Spleen (tissue), 11 donors: ENCODE measurements around the gene AXDND1. TPM values are rescaled to one million over a fixed set of nuclear protein-coding genes. Genes with fewer than 3 reads are reported as not detected.
"Not testable (repeated sequence)": the region's sequence is repeated elsewhere in the genome, so short reads cannot be mapped to it uniquely, and the experiment has no call there.

Experiments used
- DNase-seq: peaks from one replicate; pipeline ENCODE4 v3.0.0-alpha.2; 2020
- H3K27ac ChIP-seq, 8 donors: fragments of 200-600 bp; sonication (generic) in 7 of 8; 1 replicate in 4 of 8; 2 replicates in 4 of 8; pipeline versions ENCODE4 v1.5.0 to v1.8.0; 2016 to 2021; ENCODE audit warnings: inconsistent platforms in 4 of 8, mild to moderate bottlenecking in 4 of 8, moderate library complexity in 1 of 8
- H3K27me3 ChIP-seq, 7 donors: fragments of 200-600 bp; sonication (generic) in 6 of 7; replicated peaks in 1 of 7; 1 replicate in 4 of 7; 2 replicates in 3 of 7; pipeline versions ENCODE4 v1.5.0 to v1.8.0; 2016 to 2021; ENCODE audit warnings: inconsistent platforms in 3 of 7, mild to moderate bottlenecking in 1 of 7
- H3K36me3 ChIP-seq, 6 donors: fragments of 200-600 bp; sonication (generic) in 5 of 6; 1 replicate in 4 of 6; 2 replicates in 2 of 6; pipeline versions ENCODE4 v1.5.0 to v1.8.0; 2016 to 2021; ENCODE audit warnings: inconsistent platforms in 2 of 6
- H3K4me1 ChIP-seq, 6 donors: fragments of 200-600 bp; sonication (generic) in 5 of 6; 1 replicate in 3 of 6; 2 replicates in 3 of 6; pipeline versions ENCODE4 v1.5.0 to v1.8.0; 2016 to 2021; ENCODE audit warnings: inconsistent platforms in 3 of 6
- H3K4me3 ChIP-seq, 8 donors: fragments of 200-600 bp; sonication (generic) in 7 of 8; 1 replicate in 4 of 8; 2 replicates in 4 of 8; pipeline versions ENCODE4 v1.5.0 to v1.8.0; 2016 to 2021; ENCODE audit warnings: inconsistent platforms in 4 of 8, mild to moderate bottlenecking in 4 of 8, moderate library complexity in 2 of 8
- H3K9me3 ChIP-seq, 8 donors: fragments of 200-600 bp; sonication (generic) in 7 of 8; 1 replicate in 4 of 8; 2 replicates in 4 of 8; pipeline versions ENCODE4 v1.5.0 to v1.8.0; 2016 to 2021; ENCODE audit warnings: inconsistent platforms in 4 of 8
- CTCF ChIP-seq, 11 experiments: fragments of 200-600 bp in 7 of 11; fragments of 450-650 bp in 4 of 11; sonication (generic) in 4 of 11; IDR thresholded peaks in 8 of 11; conservative IDR thresholded peaks in 3 of 11; 1 replicate in 7 of 11; 2 replicates in 4 of 11; pipeline versions ENCODE4 v1.4.0 to v1.8.0; 2016 to 2021; ENCODE audit warnings: antibody characterized with exemption in 11 of 11, inconsistent platforms in 4 of 11, mild to moderate bottlenecking in 1 of 11
- POLR2A ChIP-seq, 3 donors: fragments of 450-650 bp; IDR thresholded peaks; one replicate each; pipeline ENCODE4 v1.5.1; 2017; ENCODE audit warnings: antibody characterized with exemption in 3 of 3, mild to moderate bottlenecking in 1 of 3
- POLR2AphosphoS5 ChIP-seq, 3 donors: sonication (generic); formaldehyde crosslinking; IDR thresholded peaks; one replicate each; pipeline ENCODE4 v1.5.1; 2017; ENCODE audit warnings: antibody characterized with exemption in 3 of 3
- WGBS, 5 donors: extraction: QIAGEN DNeasy Blood & Tissue Kit in 3 of 5; methylation state at CpG; one replicate each; pipeline versions ENCODE4 v1.1.5 to v1.1.7; 2013 to 2018; 5-methylcytosine and 5-hydroxymethylcytosine counted together
- intact Hi-C: fragments of 100-400 bp; cut with DNase I; formaldehyde crosslinking; loops from one replicate; pipeline ENCODE4 v1.15.0; 2023; ENCODE audit warnings: low total_unique reads
- polyA plus RNA-seq, 3 donors: library from polyadenylated mRNA; stranded (reverse); fragments of 200-250 nt; gene quantifications; one replicate each; pipeline ENCODE4 v1.2.1, GENCODE V29; 2013
- total RNA-seq, 7 donors: library from RNA; depleted of rRNA in 3 of 7; stranded (reverse); fragments of >200 nt in 3 of 7; fragmentation: NEBNext Ultra II Directional in 4 of 7; extraction: Animal tissue kit (Norgen Biotek cat#: 25700) in 4 of 7; gene quantifications; one replicate each; pipeline versions ENCODE4 v1.1.0 to v1.2.1, GENCODE V29; 2016 to 2021
- donor health status: healthy with polysubstance abuse.
- donor health status: DM: no; HTN: no; CAD: no; lungs with moderate emphysema.
- donor health status: DM: no; HTN: no; CAD: no.
- donor health status: Bipolar disorder and iron deficiency.
- donor health status: healthy.
- donor health status: DM: no; HTN: no; CAD: no.
- donor health status: DM: yes; HTN: yes; CAD: no.

Gene AXDND1
- total and polyA plus RNA-seq, 10 donors, result 0.19 to 0.66 (median 0.21) TPM; not detected in 6

DNA sequence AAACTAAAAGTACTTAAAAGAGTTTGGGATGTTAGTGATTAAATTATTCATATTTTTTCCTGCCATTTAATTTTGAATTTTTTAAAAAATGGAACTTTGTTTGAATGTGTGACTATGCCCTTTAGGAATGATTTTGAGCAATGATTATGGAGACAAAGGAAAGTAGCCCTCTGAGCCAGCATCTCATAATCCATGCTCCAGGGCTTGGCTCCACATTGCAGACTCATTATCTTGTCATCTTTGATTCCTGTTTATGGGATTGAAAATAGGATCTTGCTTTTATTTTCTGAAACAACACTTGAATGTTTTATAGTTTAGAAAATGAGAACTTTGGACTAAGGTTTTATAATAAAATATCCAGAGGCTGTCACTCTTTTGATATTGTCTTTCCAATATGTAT, 14.5 kb downstream of the AXDND1 start:
- TF ChIP-seq CTCF (IDR thresholded peaks at IDR 0.05 in 8 of 11, conservative IDR thresholded peaks at IDR 0.05 in 3 of 11) (no peak), POLR2AphosphoS5 (IDR thresholded peaks at IDR 0.05) (no peak), POLR2A (IDR thresholded peaks at IDR 0.05) (no peak)
- Histone ChIP-seq H3K9me3 (no peaks in the 10 kb centered on the region), H3K27ac (no peak overlapping the region), H3K36me3 (no peaks in the 10 kb centered on the region), H3K4me3 (no peak overlapping the region), H3K4me1 (no peaks in the 10 kb centered on the region), H3K27me3 (no peaks in the 10 kb centered on the region)
- intact Hi-C loops, result no loop called here
- DNase-seq, result no peak

- H3K27me3 ChIP-seq, result no peaks in the 10 kb centered on the region
- H3K36me3 ChIP-seq, result no peaks in the 10 kb centered on the region
- H3K27ac ChIP-seq, result no peak overlapping the region
- no peak for DNase-seq
- no peaks in the 10 kb centered on the region for H3K4me1 ChIP-seq
- intact Hi-C loops, result no loop called here
- no peak overlapping the region for H3K4me3 ChIP-seq
- 78 to 93% (median 92%) methylated on average over 1 of the region's 1 CpG for WGBS, 5 donors
- TF ChIP-seq POLR2A (IDR thresholded peaks at IDR 0.05) (no peak), POLR2AphosphoS5 (IDR thresholded peaks at IDR 0.05) (no peak), CTCF (IDR thresholded peaks at IDR 0.05 in 8 of 11, conservative IDR thresholded peaks at IDR 0.05 in 3 of 11) (no peak)
- H3K9me3 ChIP-seq, result no peaks in the 10 kb centered on the region
Observed at GRCh38 chr1:179384027-179384426, 18.3 kb downstream of the AXDND1 start.

GRCh38 chr1:179385510-179385909, 19.7 kb downstream of the AXDND1 start:
- Histone ChIP-seq H3K4me3 (no peak overlapping the region), H3K9me3 (no peaks in the 10 kb centered on the region), H3K27me3 (no peaks in the 10 kb centered on the region), H3K36me3 (no peaks in the 10 kb centered on the region), H3K27ac (no peak overlapping the region), H3K4me1 (no peaks in the 10 kb centered on the region)
- TF ChIP-seq POLR2A (IDR thresholded peaks at IDR 0.05), result no peak
- no peak for TF ChIP-seq CTCF (IDR thresholded peaks at IDR 0.05 in 8 of 11, conservative IDR thresholded peaks at IDR 0.05 in 3 of 11)
- TF ChIP-seq POLR2AphosphoS5 (IDR thresholded peaks at IDR 0.05), result no peak
- WGBS, 5 donors, result 88 to 100% (median 91%) methylated on average over 1 of the region's 1 CpG
- no peak for DNase-seq
- intact Hi-C loops, result no loop called here

DNA sequence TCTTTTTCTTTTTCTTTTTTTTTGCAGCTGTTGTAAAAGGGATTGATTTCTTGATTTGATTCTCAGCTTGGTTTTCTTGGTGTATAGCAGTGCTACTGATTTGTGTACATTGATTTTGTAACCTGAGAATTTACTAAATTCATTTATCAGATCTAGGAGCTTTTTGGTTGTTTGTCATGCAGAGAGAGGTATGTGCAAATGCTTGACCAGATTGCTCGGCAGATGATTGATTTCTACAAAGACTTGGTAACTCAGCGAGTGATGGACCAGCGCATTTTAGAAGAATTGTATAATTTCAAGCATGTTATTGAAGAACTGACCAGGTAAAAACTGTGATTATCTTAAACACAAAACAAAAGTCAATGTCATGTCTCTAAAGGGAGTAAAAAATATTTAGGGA, 27.9 kb downstream of the AXDND1 start:
- Histone ChIP-seq H3K27me3 (peaks cover 0 to 6% (median 0%) of the 10 kb centered on the region in 7 donors), H3K27ac (no peak overlapping the region), H3K4me3 (no peak overlapping the region), H3K9me3 (peaks cover 0 to 34% (median 11%) of the 10 kb centered on the region in 8 donors), H3K4me1 (no peaks in the 10 kb centered on the region), H3K36me3 (no peaks in the 10 kb centered on the region)
- WGBS, 5 donors, result 91 to 97% (median 96%) methylated on average over 3 of the region's 3 CpGs
- intact Hi-C loops, result no loop called here
- TF ChIP-seq POLR2AphosphoS5 (IDR thresholded peaks at IDR 0.05) (no peak), POLR2A (IDR thresholded peaks at IDR 0.05) (no peak), CTCF (IDR thresholded peaks at IDR 0.05 in 8 of 11, conservative IDR thresholded peaks at IDR 0.05 in 3 of 11) (no peak)
- no peak for DNase-seq

GRCh38 chr1:179399399-179399798, 33.6 kb downstream of the AXDND1 start:
- H3K36me3 ChIP-seq, H3K4me1 ChIP-seq, DNase-seq, H3K27ac ChIP-seq, H3K9me3 ChIP-seq, H3K4me3 ChIP-seq, intact Hi-C loops, H3K27me3 ChIP-seq: not testable (repeated sequence)
- 87 to 98% (median 92%) methylated on average over 2 of the region's 2 CpGs for WGBS, 5 donors

GRCh38 chr1:179417760-179418159, 52.0 kb downstream of the AXDND1 start:
- intact Hi-C loops, H3K4me1 ChIP-seq, H3K36me3 ChIP-seq, H3K4me3 ChIP-seq, DNase-seq, H3K27ac ChIP-seq, H3K27me3 ChIP-seq: not testable (repeated sequence)
- WGBS, 5 donors, result 60 to 100% (median 82%) methylated on average over 1 of the region's 3 CpGs; no CpG with 5 or more reads in 1 of the 5 donors
- H3K9me3 ChIP-seq, result peaks cover 0 to 24% (median 4%) of the 10 kb centered on the region in 8 donors

GRCh38 chr1:179418706-179419105, 52.9 kb downstream of the AXDND1 start:
- H3K4me1 ChIP-seq, H3K36me3 ChIP-seq, H3K4me3 ChIP-seq, DNase-seq, intact Hi-C loops, H3K27ac ChIP-seq, H3K27me3 ChIP-seq: not testable (repeated sequence)
- WGBS, 5 donors, result 81 to 95% (median 86%) methylated on average over 5 to 30 of the region's 32 CpGs
- H3K9me3 ChIP-seq, result peaks cover 0 to 27% (median 13%) of the 10 kb centered on the region in 8 donors
